GM18868 (cell line): ENCODE results near the gene GOLGA8H.
"Not testable (repeated sequence)": the region's sequence is repeated elsewhere in the genome, so short reads cannot be mapped to it uniquely, and the experiment has no call there.

Source experiments
- ATAC-seq: cut with Tn5 transposase; IDR thresholded peaks from one replicate; pipeline ENCODE4 v1.9.1; 2021; ENCODE audit warnings: mild to moderate bottlenecking, moderate library complexity; ENCODE audit not compliant: unreplicated experiment

Gene GOLGA8H, protein sequence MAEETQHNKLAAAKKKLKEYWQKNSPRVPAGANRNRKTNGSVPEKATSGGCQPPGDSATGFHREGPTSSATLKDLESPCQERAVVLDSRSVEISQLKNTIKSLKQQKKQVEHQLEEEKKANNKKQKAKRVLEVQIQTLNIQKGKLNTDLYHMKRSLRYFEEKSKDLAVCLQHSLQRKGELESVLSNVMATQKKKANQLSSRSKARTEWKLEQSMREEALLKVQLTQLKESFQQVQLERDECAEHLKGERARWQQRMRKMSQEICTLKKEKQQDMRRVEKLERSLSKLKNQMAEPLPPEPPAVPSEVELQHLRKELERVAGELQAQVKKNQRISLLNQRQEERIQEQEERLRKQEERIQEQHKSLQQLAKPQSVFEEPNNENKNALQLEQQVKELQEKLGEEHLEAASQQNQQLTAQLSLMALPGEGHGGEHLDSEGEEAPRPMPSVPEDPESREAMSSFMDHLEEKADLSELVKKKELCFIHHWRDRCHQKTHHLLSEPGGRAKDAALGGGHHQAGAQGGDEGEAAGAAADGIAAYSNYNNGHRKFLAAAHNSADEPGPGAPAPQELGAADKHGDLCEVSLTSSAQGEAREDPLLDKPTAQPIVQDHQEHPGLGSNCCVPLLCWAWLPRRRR

DNA sequence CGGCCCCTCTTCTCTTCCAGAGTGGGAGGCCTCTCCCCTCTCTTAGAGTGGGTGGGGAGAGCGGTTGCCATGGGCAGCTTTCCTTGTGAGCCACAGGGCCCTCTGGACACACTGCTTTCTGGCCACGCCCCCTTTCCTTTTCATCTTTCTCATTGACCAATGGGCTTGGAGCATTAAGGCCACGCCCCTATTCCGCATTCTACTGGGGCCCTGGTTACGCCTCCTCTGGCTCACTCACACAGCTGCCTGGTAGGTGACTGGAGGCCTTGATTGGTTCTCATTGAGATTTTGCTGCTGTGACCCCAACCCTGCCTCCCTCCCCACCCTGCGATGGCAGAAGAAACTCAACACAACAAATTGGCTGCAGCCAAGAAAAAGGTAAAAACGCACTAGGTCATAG, at the start of gene GOLGA8H:
Gene GOLGA8H (plus strand): TSS at position 233 of the 400 bp plus-strand sequence. CDS start 98 bp downstream, at position 331.
- not testable (repeated sequence) for ATAC-seq

DNA sequence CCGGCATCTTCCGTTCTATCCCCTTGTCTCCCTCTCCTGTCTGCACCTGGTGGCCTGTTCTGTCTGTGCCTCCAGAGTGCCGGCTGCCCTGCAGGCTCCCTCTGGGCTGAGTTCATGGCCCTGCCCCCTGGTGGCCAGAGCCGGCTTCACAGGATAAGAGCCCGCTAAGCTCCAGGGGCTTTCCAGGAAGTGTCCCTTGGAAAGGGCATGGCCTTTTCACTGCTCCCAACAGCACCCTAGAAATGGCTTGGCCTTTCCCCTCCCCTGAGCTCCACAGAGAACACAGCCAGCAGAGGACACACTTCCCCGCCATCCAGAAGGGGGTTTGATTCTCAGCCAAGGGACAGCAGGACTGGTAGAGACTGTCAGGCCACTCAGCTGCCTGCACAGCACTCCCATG, 36.9 kb upstream of the GOLGA8H start:
- not testable (repeated sequence) for ATAC-seq

DNA sequence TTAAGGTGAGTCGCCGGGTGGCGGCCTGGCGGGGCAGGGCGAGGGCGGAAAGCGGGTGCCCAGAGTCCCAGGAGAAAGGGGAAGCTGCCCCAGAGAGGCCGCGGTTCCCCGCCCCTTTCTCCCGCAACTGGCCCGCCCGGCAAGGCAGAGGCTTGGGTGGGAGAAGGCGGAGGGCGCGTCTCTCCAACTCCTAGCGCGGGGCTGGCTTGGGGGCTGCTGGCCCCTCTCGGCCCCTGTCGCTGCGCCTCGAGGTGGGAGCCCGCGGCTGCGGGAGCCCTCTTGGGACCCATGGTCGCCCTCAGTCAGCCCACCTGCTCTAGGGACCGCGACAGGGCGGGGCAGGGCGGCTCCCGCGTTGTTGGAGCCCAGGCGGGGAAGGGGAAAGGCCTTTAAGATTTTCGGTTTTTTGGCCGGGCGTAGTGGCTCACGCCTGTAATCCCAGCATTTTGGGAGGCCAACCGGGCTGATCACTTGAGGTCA, 30.8 kb upstream of the GOLGA8H start:
- ATAC-seq, result not testable (repeated sequence)

DNA sequence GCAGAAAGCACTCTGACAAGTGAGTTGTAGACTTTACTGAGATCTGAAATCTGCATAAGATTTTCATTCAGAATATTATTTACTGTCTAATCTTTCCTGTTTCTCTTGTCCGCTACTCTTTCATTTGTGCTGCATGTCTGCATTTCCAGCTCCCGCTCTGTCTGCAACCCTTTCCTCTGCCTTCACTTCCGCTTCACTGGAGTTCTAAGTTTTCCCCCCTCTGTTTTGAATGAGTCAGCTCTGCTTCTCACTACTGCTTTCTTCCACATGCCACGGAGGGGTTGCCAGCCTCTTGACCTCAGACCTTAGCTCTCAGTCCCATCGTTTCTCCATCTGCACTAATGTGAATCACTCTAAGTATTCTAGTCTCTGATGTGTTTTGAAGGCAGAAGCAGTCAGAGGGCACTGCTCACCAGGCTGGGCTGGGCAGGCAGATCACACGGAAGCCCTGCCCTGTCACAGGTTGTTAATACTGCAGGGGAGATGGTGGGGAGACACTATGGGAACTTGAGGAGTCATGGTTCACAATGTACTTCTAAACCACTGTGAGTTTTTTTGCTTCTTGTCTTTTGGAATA, 24.3 kb upstream of the GOLGA8H start:
- ATAC-seq, result not testable (repeated sequence)

DNA sequence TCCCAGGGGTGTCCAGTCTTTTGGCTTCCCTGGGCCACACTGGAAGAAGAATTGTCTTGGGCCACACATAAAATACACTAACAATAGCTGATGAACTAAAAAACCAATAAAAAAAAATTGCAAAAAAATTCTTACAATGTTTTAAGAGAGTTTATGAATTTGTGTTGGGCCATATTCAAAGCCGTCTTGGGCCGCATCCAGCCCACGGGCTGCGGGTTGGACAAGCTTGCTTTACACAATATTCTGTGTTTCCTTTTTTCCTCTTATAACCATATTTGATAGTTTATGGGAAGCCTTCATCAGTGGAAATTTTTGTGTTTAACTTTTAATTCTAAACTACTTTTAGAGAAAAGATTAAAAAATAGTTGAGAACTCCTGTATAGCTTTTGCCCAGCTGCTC, 23.1 kb upstream of the GOLGA8H start:
- not testable (repeated sequence) for ATAC-seq

DNA sequence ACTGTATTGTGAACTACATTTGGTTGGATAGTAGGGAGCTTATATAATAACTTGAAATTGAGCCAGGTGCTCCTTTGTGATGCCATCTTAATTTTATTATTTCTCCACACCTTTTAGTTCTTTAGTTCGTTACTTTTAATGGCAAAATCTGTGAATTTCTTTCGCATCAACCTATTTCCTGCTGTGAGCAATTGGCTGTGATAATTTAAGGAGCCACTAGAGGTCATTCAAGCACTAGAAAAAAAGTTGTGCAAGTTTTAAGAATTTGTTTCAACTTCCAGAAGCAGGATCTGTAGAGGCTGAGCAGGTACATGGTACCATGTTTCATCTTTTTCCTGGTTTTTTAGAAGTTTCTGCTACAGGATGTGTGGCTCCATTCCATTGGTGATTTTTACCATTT, 4.9 kb upstream of the GOLGA8H start:
- ATAC-seq, result not testable (repeated sequence)

DNA sequence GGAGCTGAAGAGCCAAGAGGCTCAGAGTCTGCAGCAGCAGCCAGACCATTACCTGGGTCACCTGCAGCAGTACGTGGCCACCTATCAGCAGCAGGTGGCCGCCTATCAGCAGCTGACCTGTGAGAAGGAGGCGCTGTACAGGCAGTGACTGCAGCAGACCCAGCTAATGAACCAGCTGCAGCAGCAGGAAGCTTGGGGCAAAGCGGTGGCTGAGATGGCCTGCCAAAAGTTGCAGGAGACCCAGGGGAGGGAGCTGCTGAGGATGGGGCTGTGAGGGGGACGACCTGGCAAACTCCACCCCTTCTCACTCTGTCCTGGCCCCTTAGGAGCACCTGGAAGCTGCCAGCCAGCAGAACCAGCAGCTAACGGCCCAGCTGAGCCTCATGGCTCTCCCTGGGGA, 8.4 kb downstream of the GOLGA8H start:
- ATAC-seq, result not testable (repeated sequence)

DNA sequence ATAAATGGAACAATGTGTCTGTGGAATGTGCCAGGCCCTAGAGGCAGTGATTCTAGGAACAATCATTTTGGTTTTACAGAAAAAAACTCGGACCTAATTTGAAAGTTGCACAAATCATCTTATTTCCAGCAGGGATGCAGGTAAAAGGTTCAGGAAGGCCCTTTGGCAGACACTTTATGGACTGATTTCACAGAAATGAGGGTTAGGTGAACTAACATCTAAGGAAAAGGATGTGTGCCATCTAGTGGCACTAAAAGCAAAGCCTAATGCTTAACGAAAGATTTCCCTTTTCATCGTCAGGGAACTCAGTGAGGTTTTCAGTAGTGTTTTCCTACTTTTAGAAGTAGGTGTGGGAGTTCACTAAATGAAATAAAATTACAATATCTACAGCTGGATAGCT, 17.5 kb downstream of the GOLGA8H start:
- ATAC-seq, result not testable (repeated sequence)

DNA sequence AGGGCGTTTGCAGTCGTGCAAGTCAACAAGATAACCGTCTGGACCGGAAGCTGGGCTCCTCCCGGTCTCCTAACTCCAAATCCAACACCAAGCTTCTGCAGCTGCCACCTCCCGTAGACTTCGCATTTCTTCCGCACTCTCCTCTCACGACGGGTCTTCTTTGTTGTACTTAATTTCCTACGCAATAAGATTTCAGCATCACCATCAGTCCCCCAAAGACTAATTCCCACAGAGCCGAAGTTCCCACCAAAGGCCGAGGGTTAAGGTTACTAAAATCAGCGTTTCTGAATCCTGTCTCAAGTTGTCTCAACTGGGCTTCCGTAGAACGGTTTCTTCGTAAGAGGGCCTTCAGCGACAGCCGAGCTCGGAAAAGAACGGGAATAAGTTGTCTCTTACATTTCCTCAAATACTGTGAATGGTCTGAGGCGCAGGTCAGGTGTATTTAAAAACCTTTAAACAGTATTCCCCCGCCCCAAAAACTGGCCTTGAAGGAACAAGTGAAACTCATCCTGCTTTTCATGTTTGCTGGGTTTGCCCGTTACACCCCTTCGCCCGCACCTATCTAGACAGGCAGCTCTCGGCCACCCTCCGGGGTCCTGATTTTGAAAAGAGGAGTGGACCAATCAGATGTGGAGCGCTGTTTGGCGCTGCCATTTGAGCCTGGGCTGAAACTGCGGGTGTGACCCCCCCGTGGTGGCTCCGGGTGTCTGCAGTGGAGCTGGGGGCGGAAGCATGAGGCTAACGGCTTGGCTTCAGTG, 21.8 kb downstream of the GOLGA8H start, which contains the start of gene ARHGAP11B:
Gene ARHGAP11B (plus strand): TSS at position 693 of the 758 bp plus-strand sequence.
- ATAC-seq, result peak; percentile 93

DNA sequence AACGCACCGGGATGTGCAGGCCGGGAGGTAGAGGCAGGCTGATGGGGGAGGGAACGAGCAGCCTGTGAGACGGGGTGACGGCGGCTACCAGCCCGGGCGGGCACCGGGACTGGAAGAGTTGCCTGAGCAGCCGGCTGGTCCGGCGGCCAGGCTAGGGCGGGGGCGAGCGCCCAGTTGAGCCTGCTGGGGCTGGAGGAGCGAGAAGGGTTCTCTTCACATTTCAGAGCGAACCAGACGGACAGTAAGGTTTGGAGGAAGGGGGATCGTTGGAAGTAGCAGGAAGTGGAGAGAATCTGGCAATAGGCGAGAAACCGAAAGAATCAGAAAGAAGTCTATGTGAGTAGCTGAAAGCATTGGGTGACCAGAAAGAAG, 22.4 kb downstream of the GOLGA8H start:
- ATAC-seq, result peak; percentile 3

DNA sequence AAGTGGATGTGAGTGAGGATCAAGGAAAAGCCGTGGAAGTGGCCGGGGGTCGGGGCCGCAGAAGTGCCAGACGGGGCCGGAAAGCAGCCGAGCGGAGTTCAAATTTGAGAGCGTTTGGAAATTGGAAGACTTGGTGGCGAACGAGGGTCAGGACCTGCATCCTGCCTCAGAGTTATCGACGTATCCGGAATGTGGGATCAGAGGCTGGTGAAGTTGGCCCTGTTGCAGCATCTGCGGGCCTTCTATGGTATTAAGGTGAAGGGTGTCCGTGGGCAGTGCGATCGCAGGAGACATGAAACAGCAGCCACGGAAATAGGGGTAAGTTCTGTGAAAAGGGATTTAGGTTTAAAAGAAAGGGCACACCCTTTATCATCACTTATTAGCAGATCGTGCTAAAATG, 22.8 kb downstream of the GOLGA8H start:
- ATAC-seq, result not testable (repeated sequence)

DNA sequence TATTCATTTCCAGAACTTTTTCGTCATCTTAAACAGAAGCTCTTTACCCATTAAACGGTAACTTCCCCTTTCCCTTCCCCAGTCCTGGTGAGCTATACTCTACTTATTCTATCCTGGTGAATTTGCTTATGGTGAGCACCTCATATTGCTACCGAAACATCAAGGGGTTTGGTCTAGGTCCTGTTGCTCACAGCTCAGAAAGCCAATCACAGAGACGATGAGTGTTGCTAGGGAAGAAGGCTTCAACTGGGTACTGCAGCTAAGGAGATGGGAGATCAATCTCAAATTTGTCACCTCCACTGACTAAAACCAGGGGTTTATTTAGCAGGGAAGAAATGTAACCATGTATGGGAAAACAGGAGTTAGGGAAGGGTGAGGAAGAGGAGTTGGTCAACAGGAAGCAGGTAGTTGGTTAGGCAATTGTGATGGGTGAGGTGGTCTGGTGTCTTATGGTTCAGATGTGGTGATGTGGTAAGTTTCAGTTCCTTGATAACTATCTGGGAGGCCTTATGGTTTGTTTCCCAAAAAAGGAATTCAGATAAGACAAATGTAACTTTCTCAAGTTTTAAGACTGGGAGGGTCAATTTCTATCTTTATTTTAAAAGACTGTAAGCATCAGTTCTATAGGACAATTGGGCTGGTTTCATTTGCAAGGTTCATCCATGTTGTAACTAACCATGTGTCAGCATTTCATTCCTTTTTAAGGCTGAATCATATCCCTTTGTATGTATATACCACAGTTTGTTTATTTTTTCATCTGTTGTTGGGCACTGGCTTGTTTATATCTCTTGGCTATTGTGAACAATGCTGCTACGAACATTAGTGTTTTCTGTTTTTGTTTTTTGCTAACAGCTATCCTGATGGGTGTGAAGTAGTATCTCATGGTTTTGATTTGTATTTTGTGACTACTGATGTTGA, 46.4 kb downstream of the GOLGA8H start:
- ATAC-seq, result peak; percentile 99

DNA sequence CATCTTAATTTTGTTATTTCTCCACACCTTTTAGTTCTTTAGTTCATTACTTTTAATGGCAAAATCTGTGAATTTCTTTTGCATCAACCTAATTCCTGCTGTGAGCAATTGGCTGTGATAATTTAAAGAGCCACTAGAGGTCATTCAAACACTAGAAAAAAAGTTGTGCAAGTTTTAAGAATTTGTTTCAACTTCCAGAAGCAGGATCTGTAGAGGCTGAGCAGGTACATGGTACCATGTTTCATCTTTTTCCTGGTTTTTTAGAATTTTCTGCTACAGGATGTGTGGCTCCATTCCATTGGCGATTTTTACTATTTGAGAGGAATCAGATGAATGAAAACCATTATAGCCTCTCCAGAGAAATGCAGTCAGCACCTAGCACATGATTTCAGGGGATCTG, 57.3 kb downstream of the GOLGA8H start:
- ATAC-seq, result not testable (repeated sequence)
